Liver (tissue), 9 donors: ENCODE results near the gene RASL12. TPM values are rescaled to one million over a fixed set of nuclear protein-coding genes. Genes with fewer than 3 reads are reported as not detected.

Source experiments
- DNase-seq: peaks from one replicate; pipeline ENCODE4 v3.0.0-alpha.2; 2017; ENCODE audit warnings: low spot score
- H3K27ac ChIP-seq, 2 donors: one replicate each; pipeline ENCODE4 v1.7.0; 2013; ENCODE audit warnings: inconsistent platforms in 2 of 2, low read length in 2 of 2, control low read depth in 1 of 2, low read depth in 1 of 2, mild to moderate bottlenecking in 1 of 2
- H3K27me3 ChIP-seq, 4 donors: one replicate each; pipeline versions ENCODE4 v1.6.1 to v1.7.0; 2013; ENCODE audit warnings: low read length in 3 of 4, inconsistent platforms in 1 of 4, mild to moderate bottlenecking in 1 of 4, moderate library complexity in 1 of 4; ENCODE audit not compliant: control insufficient read depth in 4 of 4, insufficient read depth in 4 of 4
- H3K36me3 ChIP-seq, 4 donors: one replicate each; pipeline versions ENCODE4 v1.6.1 to v1.7.0; 2013; ENCODE audit warnings: low read length in 3 of 4, mild to moderate bottlenecking in 3 of 4, low read depth in 1 of 4, moderate library complexity in 1 of 4; ENCODE audit not compliant: control insufficient read depth in 4 of 4, insufficient read depth in 3 of 4
- H3K4me1 ChIP-seq, 4 donors: one replicate each; pipeline versions ENCODE4 v1.6.1 to v1.7.0; 2013; ENCODE audit warnings: low read length in 3 of 4, mild to moderate bottlenecking in 3 of 4, moderate library complexity in 1 of 4; ENCODE audit not compliant: control insufficient read depth in 4 of 4, insufficient read depth in 4 of 4
- H3K4me3 ChIP-seq, 3 donors: one replicate each; pipeline versions ENCODE4 v1.6.1 to v1.7.0; 2013; ENCODE audit warnings: low read length in 3 of 3, control low read depth in 1 of 3, low read depth in 1 of 3, mild to moderate bottlenecking in 1 of 3
- H3K9ac ChIP-seq, 2 donors: one replicate each; pipeline ENCODE4 v1.7.0; 2013; ENCODE audit warnings: low read length in 2 of 2, mild to moderate bottlenecking in 2 of 2, moderate library complexity in 2 of 2, control low read depth in 1 of 2, low read depth in 1 of 2
- H3K9me3 ChIP-seq, 4 donors: one replicate each; pipeline versions ENCODE4 v1.6.1 to v1.7.0; 2013; ENCODE audit warnings: low read length in 3 of 4; ENCODE audit not compliant: control insufficient read depth in 4 of 4
- EGR1 ChIP-seq, 2 donors: IDR thresholded peaks; 2 replicates each; pipeline ENCODE4 v1.6.1; 2016 to 2018; ENCODE audit warnings: antibody characterized with exemption in 2 of 2, low read depth in 2 of 2
- FOXA1 ChIP-seq: IDR thresholded peaks from 2 replicates; pipeline ENCODE4 v1.6.1; 2016; ENCODE audit warnings: antibody characterized with exemption
- HNF4G ChIP-seq: IDR thresholded peaks from 2 replicates; pipeline ENCODE4 v1.6.1; 2016; ENCODE audit warnings: antibody characterized with exemption
- NR2F2 ChIP-seq: IDR thresholded peaks from 2 replicates; pipeline ENCODE4 v1.6.1; 2016; ENCODE audit warnings: antibody characterized with exemption
- RXRA ChIP-seq, 2 donors: IDR thresholded peaks; 2 replicates each; pipeline ENCODE4 v1.6.1; 2017 to 2018; ENCODE audit warnings: antibody characterized with exemption in 2 of 2, mild to moderate bottlenecking in 1 of 2
- YY1 ChIP-seq: IDR thresholded peaks from 2 replicates; pipeline ENCODE4 v1.6.1; 2016; ENCODE audit warnings: antibody characterized with exemption, mild to moderate bottlenecking
- WGBS: extraction: QIAGEN DNeasy Blood & Tissue Kit; methylation state at CpG from one replicate; pipeline ENCODE4 v1.1.7; 2013; 5-methylcytosine and 5-hydroxymethylcytosine counted together
- polyA plus RNA-seq, 2 donors: library from polyadenylated mRNA; stranded (reverse) in 1 of 2; unstranded in 1 of 2; fragments of 200-250 nt in 1 of 2; fragments of >200 nt in 1 of 2; fragmentation: Nextera tagmentation in 1 of 2; extraction: Ambion mirVana in 1 of 2; gene quantifications; one replicate each; pipeline versions ENCODE4 v1.2.1 to v1.2.3, GENCODE V29; 2013 to 2015
- total RNA-seq, 2 donors: library from RNA; depleted of rRNA; stranded (reverse); fragments of >200 nt; gene quantifications; one replicate each; pipeline ENCODE4 v1.2.3, GENCODE V29; 2014
- TF ChIP-seq, protein P1 (sequence below): fragments of 150-350 bp; IDR thresholded peaks from 2 replicates; pipeline ENCODE4 v1.5.1; 2017; ENCODE audit warnings: improper control_type of control experiment, low read depth, low read length; ENCODE audit not compliant: missing input control
- TF ChIP-seq, protein P2 (sequence below): IDR thresholded peaks from 2 replicates; pipeline ENCODE4 v1.6.1; 2016; ENCODE audit warnings: antibody characterized with exemption
- TF ChIP-seq, protein P3 (sequence below): IDR thresholded peaks from 2 replicates; pipeline ENCODE4 v1.6.1; 2016; ENCODE audit warnings: antibody characterized with exemption
- donor health status: healthy.
- donor health status: healthy.
- donor health status: healthy.
- donor health status: healthy.
- donor health status: healthy.

Gene RASL12
- total and polyA plus RNA-seq, 4 donors, result 0.50 to 0.92 (median 0.63) TPM

DNA sequence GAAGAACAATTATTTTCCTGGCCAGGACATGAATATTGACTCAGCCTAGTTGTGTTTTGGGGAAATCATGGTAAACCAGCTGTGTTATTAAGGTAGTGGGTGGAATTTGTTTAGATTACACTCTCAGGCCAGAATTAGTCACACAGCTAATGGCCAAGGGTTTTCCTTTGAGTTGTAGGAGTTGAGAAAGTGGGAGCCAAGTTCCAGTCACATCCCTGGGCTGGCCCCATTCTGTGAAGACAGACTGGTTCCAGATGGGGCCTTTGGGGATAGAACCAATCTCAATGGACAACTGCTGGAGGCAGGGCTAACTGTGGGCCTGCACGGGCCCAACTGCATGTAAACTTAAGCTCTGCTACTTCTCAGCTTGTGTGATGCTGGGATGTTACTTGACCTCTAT lies 1.4 kb upstream of the RASL12 start:
- no peak overlapping the region for H3K27ac ChIP-seq
- no peaks in the 10 kb centered on the region for H3K9me3 ChIP-seq

DNA sequence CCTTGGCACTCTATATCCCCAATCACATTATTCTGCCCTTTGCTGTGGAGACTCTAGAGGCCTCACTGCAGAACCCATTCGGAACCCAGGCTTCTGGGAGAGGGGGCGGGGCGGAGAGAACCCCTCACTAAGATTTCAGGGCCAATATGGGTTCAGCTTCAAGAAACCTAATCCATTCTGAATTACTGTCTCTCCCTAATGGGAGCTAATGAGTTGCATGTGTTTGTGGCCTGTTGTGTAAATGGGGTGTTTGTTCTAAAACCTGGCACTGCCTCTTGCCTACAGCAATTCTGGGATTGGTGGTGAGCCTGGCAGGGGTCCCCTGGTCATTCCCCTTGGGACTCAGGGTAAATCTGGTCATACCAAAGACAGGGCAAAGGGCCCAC lies 605 bp upstream of the RASL12 start:
- H3K4me3 ChIP-seq, result no peak overlapping the region
- no peak overlapping the region for H3K27ac ChIP-seq
- no peaks in the 10 kb centered on the region for H3K36me3 ChIP-seq
- H3K9ac ChIP-seq, result no peak overlapping the region
- TF ChIP-seq, protein P1, sequence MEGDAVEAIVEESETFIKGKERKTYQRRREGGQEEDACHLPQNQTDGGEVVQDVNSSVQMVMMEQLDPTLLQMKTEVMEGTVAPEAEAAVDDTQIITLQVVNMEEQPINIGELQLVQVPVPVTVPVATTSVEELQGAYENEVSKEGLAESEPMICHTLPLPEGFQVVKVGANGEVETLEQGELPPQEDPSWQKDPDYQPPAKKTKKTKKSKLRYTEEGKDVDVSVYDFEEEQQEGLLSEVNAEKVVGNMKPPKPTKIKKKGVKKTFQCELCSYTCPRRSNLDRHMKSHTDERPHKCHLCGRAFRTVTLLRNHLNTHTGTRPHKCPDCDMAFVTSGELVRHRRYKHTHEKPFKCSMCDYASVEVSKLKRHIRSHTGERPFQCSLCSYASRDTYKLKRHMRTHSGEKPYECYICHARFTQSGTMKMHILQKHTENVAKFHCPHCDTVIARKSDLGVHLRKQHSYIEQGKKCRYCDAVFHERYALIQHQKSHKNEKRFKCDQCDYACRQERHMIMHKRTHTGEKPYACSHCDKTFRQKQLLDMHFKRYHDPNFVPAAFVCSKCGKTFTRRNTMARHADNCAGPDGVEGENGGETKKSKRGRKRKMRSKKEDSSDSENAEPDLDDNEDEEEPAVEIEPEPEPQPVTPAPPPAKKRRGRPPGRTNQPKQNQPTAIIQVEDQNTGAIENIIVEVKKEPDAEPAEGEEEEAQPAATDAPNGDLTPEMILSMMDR, result no peak
- TF ChIP-seq FOXA1, result no peak
- no peak for TF ChIP-seq NR2F2
- no peak for TF ChIP-seq YY1
- no peaks in the 10 kb centered on the region for H3K27me3 ChIP-seq
- H3K4me1 ChIP-seq, result peaks cover 0 to 2% (median 0%) of the 10 kb centered on the region in 4 donors
- no peak for DNase-seq
- no peaks in the 10 kb centered on the region for H3K9me3 ChIP-seq
- WGBS, result 94% methylated on average over 3 of the region's 3 CpGs

More for the DNA sequence above, 1.4 kb upstream of the RASL12 start:
- H3K4me3 ChIP-seq, result no peak overlapping the region
- no peaks in the 10 kb centered on the region for H3K27me3 ChIP-seq
- H3K36me3 ChIP-seq, result no peaks in the 10 kb centered on the region
- DNase-seq, result no peak
- peaks cover 0 to 2% (median 0%) of the 10 kb centered on the region in 4 donors for H3K4me1 ChIP-seq
- TF ChIP-seq HNF4G (no peak), NR2F2 (peak; percentile 45)
- WGBS, result 88% methylated on average over 1 of the region's 1 CpG
- H3K9ac ChIP-seq, result no peak overlapping the region

DNA sequence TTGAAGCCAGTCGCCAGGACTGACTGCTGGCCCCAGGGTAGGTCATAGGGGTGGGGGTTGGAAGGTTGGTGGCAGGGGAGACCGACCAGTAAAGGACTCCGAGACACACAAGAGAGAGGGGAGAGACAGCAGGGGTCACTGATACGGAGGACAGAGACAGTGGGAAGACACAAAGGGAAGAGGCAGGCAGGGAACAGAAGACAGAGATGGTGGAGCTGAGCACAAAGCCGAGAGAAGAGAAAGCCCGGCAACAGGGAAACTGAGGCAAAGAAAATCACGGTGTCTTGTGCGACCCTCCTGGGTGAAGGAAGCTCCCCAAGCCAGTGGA lies 510 bp downstream of the RASL12 start:
- Histone ChIP-seq H3K9me3 (no peaks in the 10 kb centered on the region), H3K27me3 (no peaks in the 10 kb centered on the region), H3K4me3 (peak overlapping the region in 1 of 3 donors; percentile 27), H3K36me3 (no peaks in the 10 kb centered on the region), H3K27ac (no peak overlapping the region), H3K9ac (no peak overlapping the region), H3K4me1 (peaks cover 0 to 2% (median 0%) of the 10 kb centered on the region in 4 donors)
- TF ChIP-seq, protein P2, sequence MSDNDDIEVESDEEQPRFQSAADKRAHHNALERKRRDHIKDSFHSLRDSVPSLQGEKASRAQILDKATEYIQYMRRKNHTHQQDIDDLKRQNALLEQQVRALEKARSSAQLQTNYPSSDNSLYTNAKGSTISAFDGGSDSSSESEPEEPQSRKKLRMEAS, result no peak
- no peak for TF ChIP-seq HNF4G
- no peak for TF ChIP-seq RXRA (IDR thresholded peaks at IDR 0.05)
- TF ChIP-seq, protein P3, sequence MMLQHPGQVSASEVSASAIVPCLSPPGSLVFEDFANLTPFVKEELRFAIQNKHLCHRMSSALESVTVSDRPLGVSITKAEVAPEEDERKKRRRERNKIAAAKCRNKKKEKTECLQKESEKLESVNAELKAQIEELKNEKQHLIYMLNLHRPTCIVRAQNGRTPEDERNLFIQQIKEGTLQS, result no peak
- TF ChIP-seq, protein P1, result no peak
- no peak for TF ChIP-seq EGR1 (IDR thresholded peaks at IDR 0.05; ENCODE audit: low read depth in 2 of 2)
- DNase-seq, result no peak
- WGBS, result 35% methylated on average over 8 of the region's 8 CpGs
